Measurements from ENCODE around the gene C17orf67. TPM values are rescaled to one million over a fixed set of nuclear protein-coding genes. Genes with fewer than 3 reads are reported as not detected.
A peak's percentile ranks its signal among the peaks of the same experiment; 100 is the strongest.

Gene C17orf67
- total and polyA plus RNA-seq, 9 donors, result 1.5 to 6.0 (median 3.2) TPM

GRCh38 chr17:56810891-56811775, 22.6 kb downstream of the C17orf67 start:
- 88 to 92% (median 90%) methylated on average over 12 of the region's 12 CpGs for WGBS, 3 donors
- no peaks in the 10 kb centered on the region for H3K36me3 ChIP-seq
- no peak for TF ChIP-seq POLR2A (IDR thresholded peaks at IDR 0.05)
- TF ChIP-seq, protein P1, sequence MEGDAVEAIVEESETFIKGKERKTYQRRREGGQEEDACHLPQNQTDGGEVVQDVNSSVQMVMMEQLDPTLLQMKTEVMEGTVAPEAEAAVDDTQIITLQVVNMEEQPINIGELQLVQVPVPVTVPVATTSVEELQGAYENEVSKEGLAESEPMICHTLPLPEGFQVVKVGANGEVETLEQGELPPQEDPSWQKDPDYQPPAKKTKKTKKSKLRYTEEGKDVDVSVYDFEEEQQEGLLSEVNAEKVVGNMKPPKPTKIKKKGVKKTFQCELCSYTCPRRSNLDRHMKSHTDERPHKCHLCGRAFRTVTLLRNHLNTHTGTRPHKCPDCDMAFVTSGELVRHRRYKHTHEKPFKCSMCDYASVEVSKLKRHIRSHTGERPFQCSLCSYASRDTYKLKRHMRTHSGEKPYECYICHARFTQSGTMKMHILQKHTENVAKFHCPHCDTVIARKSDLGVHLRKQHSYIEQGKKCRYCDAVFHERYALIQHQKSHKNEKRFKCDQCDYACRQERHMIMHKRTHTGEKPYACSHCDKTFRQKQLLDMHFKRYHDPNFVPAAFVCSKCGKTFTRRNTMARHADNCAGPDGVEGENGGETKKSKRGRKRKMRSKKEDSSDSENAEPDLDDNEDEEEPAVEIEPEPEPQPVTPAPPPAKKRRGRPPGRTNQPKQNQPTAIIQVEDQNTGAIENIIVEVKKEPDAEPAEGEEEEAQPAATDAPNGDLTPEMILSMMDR (IDR thresholded peaks at IDR 0.05), result no peak
- no peak for TF ChIP-seq EP300 (IDR thresholded peaks at IDR 0.05)
- H3K4me1 ChIP-seq (ENCODE audit: insufficient read depth), result peaks cover 2% of the 10 kb centered on the region
- intact Hi-C loops (cut with DNase I), result loop anchor here in 2 of 4 donors (10.0 kb wide), 1 partner anchor 124 kb away; no protein-coding TSS in a partner anchor
- DNase-seq, result no peak
- no peaks in the 10 kb centered on the region for H3K9me3 ChIP-seq
- H3K4me3 ChIP-seq, result no peak overlapping the region
- H3K27ac ChIP-seq, result no peak overlapping the region
- no peaks in the 10 kb centered on the region for H3K27me3 ChIP-seq

GRCh38 chr17:56810343-56810742, 23.4 kb downstream of the C17orf67 start:
- Histone ChIP-seq H3K4me1 (ENCODE audit: insufficient read depth) (peaks cover 2% of the 10 kb centered on the region), H3K27ac (no peak overlapping the region)
- 23 to 49% (median 24%) methylated on average over 2 of the region's 2 CpGs for WGBS, 3 donors

GRCh38 chr17:56809820-56810179, 23.9 kb downstream of the C17orf67 start:
- TF ChIP-seq EP300 (IDR thresholded peaks at IDR 0.05) (no peak), POLR2A (IDR thresholded peaks at IDR 0.05) (no peak)
- TF ChIP-seq, protein P1 (IDR thresholded peaks at IDR 0.05), result no peak
- intact Hi-C loops (cut with DNase I), result loop anchor here in 2 of 4 donors (10.0 kb wide), 1 partner anchor 125 kb away; no protein-coding TSS in a partner anchor
- DNase-seq, result no peak
- Histone ChIP-seq H3K9me3 (no peaks in the 10 kb centered on the region), H3K36me3 (no peaks in the 10 kb centered on the region), H3K4me1 (ENCODE audit: insufficient read depth) (peaks cover 2% of the 10 kb centered on the region), H3K4me3 (no peak overlapping the region), H3K27ac (no peak overlapping the region), H3K27me3 (no peaks in the 10 kb centered on the region)
- 84 to 97% (median 84%) methylated on average over 1 of the region's 1 CpG for WGBS, 3 donors

More at GRCh38 chr17:56810343-56810742, 23.4 kb downstream of the C17orf67 start:
- TF ChIP-seq, protein P1 (IDR thresholded peaks at IDR 0.05), result no peak
- no peak for TF ChIP-seq EP300 (IDR thresholded peaks at IDR 0.05)
- no peak for TF ChIP-seq POLR2A (IDR thresholded peaks at IDR 0.05)
- peak in 2 of 5 donors; percentile 29 to 43 for DNase-seq
- Histone ChIP-seq H3K9me3 (no peaks in the 10 kb centered on the region), H3K36me3 (no peaks in the 10 kb centered on the region), H3K4me3 (no peak overlapping the region), H3K27me3 (no peaks in the 10 kb centered on the region)
- intact Hi-C loops (cut with DNase I), result loop anchor here in 2 of 4 donors (10.0 kb wide), 1 partner anchor 124 kb away; no protein-coding TSS in a partner anchor

DNA sequence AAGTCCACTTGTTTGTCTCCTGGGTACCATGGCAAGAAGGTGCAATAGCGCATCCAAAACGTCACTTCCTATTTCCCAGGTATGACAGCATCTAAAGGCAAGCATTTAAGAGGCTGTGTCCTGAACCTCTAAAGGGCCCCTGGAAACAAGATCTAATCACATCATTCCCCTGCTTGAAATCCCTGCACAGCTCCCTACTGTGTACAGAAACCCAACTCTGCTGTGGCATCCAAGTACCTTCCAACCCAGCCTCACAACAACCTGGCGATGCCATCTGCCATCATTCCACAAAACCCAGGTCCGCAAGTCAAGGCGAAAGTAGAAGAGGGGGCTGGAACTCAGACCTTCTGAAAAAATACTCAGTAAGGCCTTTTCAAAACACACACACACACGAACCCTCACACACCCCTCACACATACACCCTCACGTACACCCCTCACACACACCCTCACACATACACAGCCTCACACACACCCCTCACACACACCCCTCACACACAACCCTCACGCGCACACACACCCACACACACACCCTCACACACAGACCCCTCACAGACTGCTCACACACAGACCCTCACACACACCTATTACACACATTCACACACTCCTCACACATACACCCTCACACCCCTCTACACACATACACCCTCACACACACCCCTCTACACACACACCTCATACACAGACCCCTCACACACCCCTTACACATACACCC, 24.5 kb downstream of the C17orf67 start:
- no peak for DNase-seq
- no peak overlapping the region for H3K4me3 ChIP-seq
- H3K4me1 ChIP-seq (ENCODE audit: insufficient read depth), result peaks cover 2% of the 10 kb centered on the region
- no peaks in the 10 kb centered on the region for H3K27me3 ChIP-seq
- no peak overlapping the region for H3K27ac ChIP-seq
- 92 to 95% (median 94%) methylated on average over 9 of the region's 9 CpGs for WGBS, 3 donors
- intact Hi-C loops (cut with DNase I), result no loop called here
- no peaks in the 10 kb centered on the region for H3K9me3 ChIP-seq
- TF ChIP-seq, protein P1 (IDR thresholded peaks at IDR 0.05), result no peak
- no peak for TF ChIP-seq EP300 (IDR thresholded peaks at IDR 0.05)
- H3K36me3 ChIP-seq, result no peaks in the 10 kb centered on the region
